A375 (cell line): ENCODE measurements around the gene GGCT. TPM values are rescaled to one million over a fixed set of nuclear protein-coding genes. Genes with fewer than 3 reads are reported as not detected.

Source experiments
- total RNA-seq: library from RNA; depleted of rRNA; stranded (reverse); fragments of >200 nt; shearing (Covaris generic); gene quantifications from 2 replicates; pipeline ENCODE4 v1.2.3, GENCODE V29; 2014; rRNA removed

Gene GGCT
- 82.4 and 86.3 TPM in 2 replicates for total RNA-seq

DNA sequence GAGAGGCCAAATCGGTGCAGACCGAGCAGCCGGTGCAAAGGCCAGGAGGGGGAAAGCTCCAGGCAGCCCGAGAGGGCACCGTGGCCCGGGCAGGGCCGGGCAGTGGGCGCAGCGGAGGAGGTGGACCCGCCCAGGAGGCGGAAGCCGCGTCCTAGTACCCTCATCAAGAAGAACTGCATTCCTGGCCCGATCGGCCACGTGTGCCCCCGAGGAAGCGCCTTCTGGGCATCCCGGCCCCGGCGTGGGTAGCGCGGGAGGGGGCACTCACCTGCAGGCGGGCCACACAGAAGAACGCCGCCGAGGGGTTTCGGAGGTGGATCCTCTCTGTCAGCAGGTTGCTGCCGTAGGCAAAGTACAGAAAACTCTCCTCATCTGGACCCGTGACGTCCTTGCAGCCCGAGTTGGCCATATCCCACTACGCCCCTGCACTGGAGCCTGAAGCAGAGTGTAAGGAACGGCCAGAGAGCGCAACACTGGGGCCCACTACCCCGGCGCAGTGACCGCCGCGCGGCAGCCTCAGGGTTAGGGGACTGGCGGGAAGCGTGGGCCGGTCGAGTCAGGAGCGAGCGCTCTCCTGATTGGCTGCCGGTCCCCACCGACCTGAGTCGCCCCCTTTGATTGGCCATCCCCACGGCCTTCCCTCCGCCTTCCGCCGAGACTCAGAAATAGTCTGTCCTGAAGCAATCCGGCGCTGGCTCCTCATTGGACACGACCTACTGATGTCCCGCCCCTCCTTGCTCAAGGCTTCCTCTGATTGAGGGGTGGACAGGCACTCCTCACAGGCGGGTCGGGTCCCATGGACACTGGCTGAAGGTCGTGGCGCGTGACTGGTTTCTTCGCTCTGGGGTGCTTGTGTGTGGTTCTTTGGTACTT lies at the start of gene GGCT:
Gene GGCT (minus strand): TSS at position 529 of the 873 bp plus-strand sequence. CDS start 120 bp downstream, at position 409.

DNA sequence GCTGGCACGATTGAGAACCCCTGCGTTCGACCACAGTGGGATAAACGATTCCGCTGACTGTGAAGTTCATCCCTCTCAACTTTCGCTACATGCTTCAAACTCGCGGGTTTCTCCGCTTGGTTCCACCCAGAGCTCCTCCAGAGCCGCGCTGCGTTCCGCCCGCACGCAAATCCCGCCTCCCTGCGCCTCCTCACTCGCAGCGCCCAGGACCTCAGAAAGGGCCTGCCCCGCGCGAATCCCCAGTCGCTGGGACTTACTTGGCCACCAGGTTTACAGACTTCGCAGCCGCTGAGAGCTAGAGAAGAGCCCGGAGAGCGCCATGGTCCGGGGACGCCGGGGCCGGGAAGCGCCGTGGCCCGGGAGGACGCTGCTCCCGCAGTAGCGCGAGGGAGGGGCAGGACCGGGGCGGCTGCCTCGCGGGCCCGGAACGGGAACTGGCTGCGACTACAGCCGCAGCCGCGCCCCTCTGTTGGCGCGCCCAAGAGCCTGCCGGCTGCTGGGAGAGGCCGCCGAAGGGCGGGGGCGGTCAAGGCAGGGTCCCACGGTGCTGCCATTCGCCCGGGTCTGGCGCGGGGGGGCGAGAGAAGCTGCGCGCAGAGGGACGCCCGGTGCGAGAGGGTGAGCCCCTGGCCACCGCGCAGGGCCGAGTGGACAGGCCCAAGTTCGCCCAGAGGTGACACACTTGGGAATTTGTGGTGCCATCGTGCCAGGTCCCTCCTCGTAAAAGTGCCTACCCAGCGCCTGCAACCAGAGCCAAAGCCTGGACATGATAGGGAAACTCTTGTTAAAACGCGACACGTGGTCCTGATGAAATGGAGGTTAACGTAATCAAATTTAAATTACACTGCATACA lies 26.1 kb downstream of the GGCT start, which contains the start of gene NOD1:
Gene NOD1 (minus strand): TSS at position 436 of the 853 bp plus-strand sequence. CDS start 21,863 bp downstream, outside the sequence.

Other genes with a start within 250 kb of the GGCT start
- 7.0 and 12.3 TPM in 2 replicates for gene ZNRF2, start 220.2 kb downstream of the GGCT start, total RNA-seq
- 6.2 and 7.8 TPM in 2 replicates for gene NOD1, start 26.0 kb downstream of the GGCT start, total RNA-seq
- 238 and 330 TPM in 2 replicates for gene GARS1, start 90.0 kb upstream of the GGCT start, total RNA-seq
- not detected in 2 replicates for gene CRHR2, start 177.6 kb upstream of the GGCT start, total RNA-seq
- gene INMT, start 247.3 kb upstream of the GGCT start, total RNA-seq: 0.11 and 0.42 TPM in 2 replicates